ENCODE data around the gene GAB1. TPM values are rescaled to one million over a fixed set of nuclear protein-coding genes. Genes with fewer than 3 reads are reported as not detected.

Gene GAB1
- total RNA-seq, 3 donors from 2014 or later = 24.8 to 67.5 (median 38.7) TPM

GRCh38 chr4:143405075-143405730 is 68.5 kb downstream of the GAB1 start:
- H3K9me3 ChIP-seq = no peaks in the 10 kb centered on the region
- H3K27ac ChIP-seq = no peak overlapping the region
- no peaks in the 10 kb centered on the region for H3K36me3 ChIP-seq
- no peaks in the 10 kb centered on the region for H3K27me3 ChIP-seq
- TF ChIP-seq POLR2A (IDR thresholded peaks at IDR 0.05) (no peak), POLR2AphosphoS5 (IDR thresholded peaks at IDR 0.05) (no peak)
- TF ChIP-seq, protein P1, sequence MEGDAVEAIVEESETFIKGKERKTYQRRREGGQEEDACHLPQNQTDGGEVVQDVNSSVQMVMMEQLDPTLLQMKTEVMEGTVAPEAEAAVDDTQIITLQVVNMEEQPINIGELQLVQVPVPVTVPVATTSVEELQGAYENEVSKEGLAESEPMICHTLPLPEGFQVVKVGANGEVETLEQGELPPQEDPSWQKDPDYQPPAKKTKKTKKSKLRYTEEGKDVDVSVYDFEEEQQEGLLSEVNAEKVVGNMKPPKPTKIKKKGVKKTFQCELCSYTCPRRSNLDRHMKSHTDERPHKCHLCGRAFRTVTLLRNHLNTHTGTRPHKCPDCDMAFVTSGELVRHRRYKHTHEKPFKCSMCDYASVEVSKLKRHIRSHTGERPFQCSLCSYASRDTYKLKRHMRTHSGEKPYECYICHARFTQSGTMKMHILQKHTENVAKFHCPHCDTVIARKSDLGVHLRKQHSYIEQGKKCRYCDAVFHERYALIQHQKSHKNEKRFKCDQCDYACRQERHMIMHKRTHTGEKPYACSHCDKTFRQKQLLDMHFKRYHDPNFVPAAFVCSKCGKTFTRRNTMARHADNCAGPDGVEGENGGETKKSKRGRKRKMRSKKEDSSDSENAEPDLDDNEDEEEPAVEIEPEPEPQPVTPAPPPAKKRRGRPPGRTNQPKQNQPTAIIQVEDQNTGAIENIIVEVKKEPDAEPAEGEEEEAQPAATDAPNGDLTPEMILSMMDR (IDR thresholded peaks at IDR 0.05) = no peak
- no peak overlapping the region for H3K4me3 ChIP-seq
- H3K4me1 ChIP-seq = peaks cover 7 to 11% of the 10 kb centered on the region in 2 donors
- intact Hi-C loops (cut with DNase I; ENCODE audit: low total_unique reads) = no loop called here
- no peak for DNase-seq (ENCODE audit: low spot score in 2 of 2)

DNA sequence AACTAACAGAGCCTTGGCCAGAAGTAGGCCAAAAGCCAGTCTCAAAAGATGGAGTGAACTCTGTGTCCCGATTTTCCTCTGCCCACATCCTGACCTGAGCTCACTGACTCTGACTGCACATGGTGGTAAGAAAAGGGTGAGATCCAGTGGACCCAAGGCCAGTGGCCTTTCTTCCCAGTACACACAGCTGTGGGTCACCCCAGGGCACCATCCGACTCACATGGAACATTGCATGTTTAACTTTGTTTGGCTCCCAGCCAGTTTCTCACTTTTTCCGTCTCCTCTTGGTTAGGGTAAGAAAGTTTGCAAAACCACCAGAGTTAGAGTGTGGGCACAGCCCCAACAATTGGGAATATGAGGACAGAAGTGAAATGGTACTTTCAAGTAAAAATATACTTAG is 69.8 kb downstream of the GAB1 start:
- intact Hi-C loops (cut with DNase I; ENCODE audit: low total_unique reads) = no loop called here
- no peak for TF ChIP-seq POLR2A (IDR thresholded peaks at IDR 0.05)
- TF ChIP-seq, protein P1 (IDR thresholded peaks at IDR 0.05) = no peak
- peak in 2 of 3 donors; percentile 28 to 37 for TF ChIP-seq POLR2AphosphoS5 (IDR thresholded peaks at IDR 0.05)

DNA sequence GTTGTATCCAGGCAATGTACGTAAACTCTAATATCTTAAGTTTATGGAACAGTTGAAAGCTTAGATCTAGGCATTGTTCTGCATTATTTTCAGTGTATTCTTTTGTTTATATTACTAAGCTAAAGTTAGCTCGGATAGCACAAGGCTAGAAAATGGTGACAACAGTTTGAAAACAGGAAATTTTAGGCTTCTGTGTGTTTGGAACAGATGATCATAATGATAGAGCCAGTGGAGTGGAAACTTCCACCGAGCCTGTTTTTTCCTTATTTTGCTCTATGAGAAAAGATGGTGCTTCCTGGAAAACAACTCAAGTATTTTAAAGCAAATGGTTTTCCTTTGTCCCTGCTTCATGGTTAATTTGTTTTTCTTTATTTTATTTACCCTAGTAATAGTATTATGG is 70.8 kb downstream of the GAB1 start:
- no peak for DNase-seq (ENCODE audit: low spot score in 2 of 2)
- Histone ChIP-seq H3K36me3 (no peaks in the 10 kb centered on the region), H3K4me1 (peaks cover 7 to 8% of the 10 kb centered on the region in 2 donors), H3K27me3 (no peaks in the 10 kb centered on the region), H3K27ac (no peak overlapping the region), H3K4me3 (no peak overlapping the region), H3K9me3 (no peaks in the 10 kb centered on the region)
- no peak for TF ChIP-seq POLR2AphosphoS5 (IDR thresholded peaks at IDR 0.05)
- TF ChIP-seq POLR2A (IDR thresholded peaks at IDR 0.05) = no peak
- TF ChIP-seq, protein P1 (IDR thresholded peaks at IDR 0.05) = no peak
- intact Hi-C loops (cut with DNase I; ENCODE audit: low total_unique reads) = no loop called here

More for the DNA sequence above, 69.8 kb downstream of the GAB1 start:
- H3K4me3 ChIP-seq = no peak overlapping the region
- peaks cover 7 to 11% of the 10 kb centered on the region in 2 donors for H3K4me1 ChIP-seq
- peak overlapping the region; percentile 29 to 64 for H3K27ac ChIP-seq
- DNase-seq (ENCODE audit: low spot score in 2 of 2) = peak in 1 of 2 donors; percentile 28
- H3K36me3 ChIP-seq = no peaks in the 10 kb centered on the region
- no peaks in the 10 kb centered on the region for H3K27me3 ChIP-seq
- no peaks in the 10 kb centered on the region for H3K9me3 ChIP-seq

DNA sequence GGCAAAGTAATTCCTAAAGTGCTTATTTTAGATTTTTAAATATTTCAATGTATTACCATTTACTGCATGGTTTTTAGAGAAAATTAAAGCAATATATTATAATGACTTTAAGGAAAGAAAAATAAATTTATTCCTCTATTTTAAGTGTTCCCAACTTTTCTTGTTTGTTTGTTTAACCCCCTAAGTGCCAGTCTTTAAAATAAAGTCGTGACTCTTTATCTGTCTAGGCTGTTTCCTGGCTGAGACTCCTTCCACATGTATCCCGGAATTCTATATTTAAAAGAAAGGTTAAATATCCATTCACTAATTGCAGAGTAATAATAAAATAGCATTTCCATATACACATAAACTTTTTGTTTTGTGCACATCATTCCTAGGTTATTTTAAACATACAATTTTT is 71.2 kb downstream of the GAB1 start:
- intact Hi-C loops (cut with DNase I; ENCODE audit: low total_unique reads) = no loop called here
- H3K36me3 ChIP-seq = no peaks in the 10 kb centered on the region
- no peak for DNase-seq (ENCODE audit: low spot score in 2 of 2)
- H3K27ac ChIP-seq = no peak overlapping the region
- peaks cover 4 to 7% of the 10 kb centered on the region in 2 donors for H3K4me1 ChIP-seq
- no peak overlapping the region for H3K4me3 ChIP-seq
- H3K27me3 ChIP-seq = no peaks in the 10 kb centered on the region
- TF ChIP-seq, protein P1 (IDR thresholded peaks at IDR 0.05) = no peak
- TF ChIP-seq POLR2A (IDR thresholded peaks at IDR 0.05) (no peak), POLR2AphosphoS5 (IDR thresholded peaks at IDR 0.05) (no peak)
- no peaks in the 10 kb centered on the region for H3K9me3 ChIP-seq

DNA sequence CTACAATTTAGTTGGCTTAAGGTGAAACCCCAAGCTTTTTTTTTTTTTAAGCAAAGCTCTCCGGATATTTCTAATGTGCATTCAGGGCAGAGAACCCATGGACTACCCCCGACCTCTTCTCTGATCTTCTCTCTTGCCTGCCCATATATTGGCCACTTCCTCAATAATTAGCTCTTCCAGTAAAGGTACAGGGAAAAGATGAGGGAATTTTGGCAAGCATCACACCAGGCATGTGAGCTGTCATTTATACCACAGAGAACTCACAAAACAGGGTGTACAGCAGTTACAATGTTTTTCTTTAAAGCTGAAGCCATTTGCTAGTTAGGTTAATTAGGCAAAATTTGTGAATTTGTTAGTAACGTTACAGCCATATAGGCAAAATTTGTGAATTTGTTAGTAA is 73.3 kb downstream of the GAB1 start:
- intact Hi-C loops (cut with DNase I; ENCODE audit: low total_unique reads) = no loop called here
- Histone ChIP-seq H3K9me3 (no peaks in the 10 kb centered on the region), H3K27ac (peak overlapping the region; percentile 22 to 48), H3K4me3 (no peak overlapping the region), H3K4me1 (peaks cover 0 to 7% of the 10 kb centered on the region in 2 donors), H3K36me3 (no peaks in the 10 kb centered on the region), H3K27me3 (no peaks in the 10 kb centered on the region)
- no peak for DNase-seq (ENCODE audit: low spot score in 2 of 2)
- TF ChIP-seq POLR2A (IDR thresholded peaks at IDR 0.05) (no peak), POLR2AphosphoS5 (IDR thresholded peaks at IDR 0.05) (no peak)
- TF ChIP-seq, protein P1 (IDR thresholded peaks at IDR 0.05) = no peak
